NCI-H446 treated with DMSO at 0.1 percent for 48 hours (cell line): Measurements from ENCODE around the gene AKAP3.

Experiments
- DNase-seq: peaks from one replicate; lab custom pipeline; 2025; lab: John Stamatoyannopoulos, UW

The AKAP3 gene

GRCh38 chr12:4595881-4596280 is 53.0 kb downstream of the AKAP3 start:
- no peak for DNase-seq

- no peak for DNase-seq
These were observed 57.6 kb downstream of the AKAP3 start for GRCh38 chr12:4591180-4591687.

- no peak for DNase-seq
These were observed 58.9 kb downstream of the AKAP3 start for GRCh38 chr12:4589941-4590340.

GRCh38 chr12:4588916-4589315 is 59.9 kb downstream of the AKAP3 start:
- DNase-seq: no peak

- DNase-seq: no peak
These were observed 61.7 kb downstream of the AKAP3 start for GRCh38 chr12:4587108-4587507.

GRCh38 chr12:4586500-4586899 is 62.4 kb downstream of the AKAP3 start:
- no peak for DNase-seq

- DNase-seq: no peak
These were observed 64.0 kb downstream of the AKAP3 start for GRCh38 chr12:4584896-4585295.

- DNase-seq: no peak
These were observed 64.6 kb downstream of the AKAP3 start for GRCh38 chr12:4584281-4584680.

GRCh38 chr12:4580281-4580688 is 68.6 kb downstream of the AKAP3 start:
- no peak for DNase-seq

- no peak for DNase-seq
These were observed 69.3 kb downstream of the AKAP3 start for GRCh38 chr12:4579305-4580102.

- no peak for DNase-seq
These were observed 76.2 kb downstream of the AKAP3 start for GRCh38 chr12:4572680-4573079.

GRCh38 chr12:4569261-4569660 is 79.6 kb downstream of the AKAP3 start:
- no peak for DNase-seq

GRCh38 chr12:4567073-4567881 is 81.6 kb downstream of the AKAP3 start:
- DNase-seq: no peak

- DNase-seq: no peak
These were observed 82.4 kb downstream of the AKAP3 start for GRCh38 chr12:4566474-4566873.
